HG03354 (cell line): ENCODE data around the gene SLC35F1.
"Not testable (repeated sequence)": the region's sequence is repeated elsewhere in the genome, so short reads cannot be mapped to it uniquely, and the experiment has no call there.

Experiments used
- ATAC-seq: cut with Tn5 transposase; IDR thresholded peaks from one replicate; pipeline ENCODE4 v1.9.1; 2021; ENCODE audit warnings: mild to moderate bottlenecking; ENCODE audit not compliant: unreplicated experiment, poor library complexity, severe bottlenecking

SLC35F1 gene

DNA sequence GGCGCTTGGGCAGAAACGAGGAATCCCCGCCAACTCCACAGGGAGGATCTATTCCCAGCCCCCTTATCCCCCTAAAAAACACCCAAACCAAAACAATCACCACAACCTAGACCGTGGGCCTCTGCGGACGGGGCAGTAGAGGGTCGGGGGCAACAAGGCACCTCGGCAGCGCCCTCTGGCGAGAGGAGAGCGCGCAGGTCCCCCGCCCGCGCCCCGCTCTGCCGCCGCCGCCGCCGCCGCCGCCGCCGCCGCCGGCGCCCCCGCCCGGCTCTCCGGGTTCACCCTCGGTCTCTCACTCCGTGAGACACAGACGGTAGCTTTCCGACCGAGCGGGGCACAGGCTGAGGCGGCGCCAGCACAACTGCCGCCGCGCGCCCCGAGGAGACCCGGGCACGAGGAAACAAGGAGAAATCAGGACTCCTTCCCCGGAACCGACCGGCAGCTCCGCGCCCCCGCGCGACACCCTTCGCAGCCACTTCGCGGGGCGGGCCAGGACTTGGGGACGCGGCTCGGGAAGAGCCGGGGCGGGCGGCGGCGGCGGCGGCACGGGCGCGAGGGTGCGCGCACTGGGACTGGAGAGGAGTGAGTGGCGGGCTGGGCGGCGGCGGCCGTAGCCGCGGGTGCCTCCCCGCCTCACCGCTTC lies at the start of gene SLC35F1:
Gene SLC35F1 (plus strand): TSS at position 307 of the 643 bp plus-strand sequence.
- ATAC-seq = peak; percentile 72

DNA sequence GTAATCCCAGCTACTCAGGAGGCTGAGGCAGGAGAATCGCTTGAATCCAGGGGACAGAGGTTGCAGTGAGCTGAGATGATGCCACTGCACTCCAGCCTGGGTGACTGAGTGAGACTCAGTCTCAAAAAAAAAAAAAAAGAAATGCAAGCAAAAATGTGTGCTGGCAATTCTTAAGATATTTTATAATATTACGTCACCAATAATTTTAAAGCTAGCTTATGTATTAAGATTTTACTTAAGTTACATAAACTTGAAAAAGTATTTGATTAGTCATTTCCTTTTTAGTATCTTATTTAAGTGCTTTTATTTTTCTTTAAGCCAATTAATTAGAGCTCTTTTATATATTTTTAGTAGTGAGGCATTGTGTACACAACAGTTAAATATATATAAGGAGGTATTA lies 48.5 kb upstream of the SLC35F1 start:
- ATAC-seq = not testable (repeated sequence)

DNA sequence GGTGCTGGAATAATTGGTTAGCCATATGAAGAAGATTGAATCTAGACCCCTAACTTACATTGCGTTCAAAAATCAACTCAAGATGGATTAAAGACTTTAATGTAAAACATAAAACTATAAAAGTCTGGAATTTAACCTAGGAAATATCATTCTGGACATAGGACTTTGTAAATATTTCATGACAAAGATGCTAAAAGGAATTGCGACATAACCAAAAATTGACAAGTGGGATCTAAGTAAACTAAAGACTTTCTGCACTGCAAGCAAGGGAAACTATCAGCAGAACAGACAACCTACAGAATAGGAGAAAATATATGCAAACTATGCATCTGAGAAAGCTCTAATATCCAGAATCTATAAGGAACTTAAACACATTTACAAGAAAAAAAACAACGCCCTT lies 45.5 kb upstream of the SLC35F1 start:
- ATAC-seq = no peak

DNA sequence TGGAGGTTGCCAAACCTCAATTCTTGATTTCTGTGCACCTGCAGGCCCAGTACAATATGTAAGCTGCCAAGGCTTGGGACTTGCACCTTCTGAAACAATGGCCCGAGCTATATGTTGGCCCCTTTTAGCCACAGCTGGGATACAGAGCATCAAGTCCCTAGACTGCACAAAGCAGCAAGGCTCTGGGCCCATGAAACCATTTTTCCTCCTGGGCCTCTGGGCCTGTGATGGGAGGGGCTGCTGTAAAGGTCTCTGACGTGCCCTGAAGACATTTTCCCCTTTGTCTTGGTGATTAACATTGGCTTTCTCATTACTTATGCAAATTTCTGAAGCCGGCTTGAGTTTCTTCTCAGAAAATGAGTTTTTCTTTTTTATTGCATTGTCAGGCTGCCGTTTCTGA lies 40.5 kb upstream of the SLC35F1 start:
- ATAC-seq = no peak

DNA sequence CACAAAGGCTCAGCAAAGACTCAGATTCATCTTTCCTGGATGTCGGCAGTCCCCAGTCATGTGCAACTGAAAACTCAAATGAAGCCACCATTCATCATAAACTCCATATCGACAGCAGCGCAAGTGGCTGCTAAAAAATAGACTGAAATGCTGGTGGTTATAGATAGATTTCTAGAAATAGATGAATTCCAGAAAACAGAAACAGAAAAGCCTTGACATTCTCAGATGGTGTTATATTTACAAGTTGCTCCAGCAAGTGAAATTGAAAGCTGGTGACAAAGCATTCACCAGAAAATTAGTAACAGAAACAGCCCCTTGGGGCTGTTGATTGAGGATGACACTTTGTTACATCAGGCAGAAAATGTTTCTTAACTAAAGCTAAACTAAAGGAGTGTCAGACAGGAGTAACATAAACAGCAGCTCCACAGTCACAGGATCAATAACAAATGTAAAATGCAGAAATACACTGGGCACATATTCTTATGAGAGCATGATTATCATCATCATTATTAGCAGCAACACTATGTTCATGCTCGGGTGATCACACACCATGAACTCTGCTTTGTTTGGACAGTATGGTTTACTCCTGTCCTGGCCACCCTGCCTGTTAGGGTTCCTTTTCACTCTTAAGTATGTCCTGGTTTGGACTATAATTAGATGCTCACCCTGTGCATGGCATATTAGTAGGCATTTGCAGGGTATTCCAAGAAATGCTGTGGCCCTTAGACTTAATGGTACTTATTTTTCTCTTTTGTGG lies 36.4 kb upstream of the SLC35F1 start:
- ATAC-seq = peak; percentile 94

DNA sequence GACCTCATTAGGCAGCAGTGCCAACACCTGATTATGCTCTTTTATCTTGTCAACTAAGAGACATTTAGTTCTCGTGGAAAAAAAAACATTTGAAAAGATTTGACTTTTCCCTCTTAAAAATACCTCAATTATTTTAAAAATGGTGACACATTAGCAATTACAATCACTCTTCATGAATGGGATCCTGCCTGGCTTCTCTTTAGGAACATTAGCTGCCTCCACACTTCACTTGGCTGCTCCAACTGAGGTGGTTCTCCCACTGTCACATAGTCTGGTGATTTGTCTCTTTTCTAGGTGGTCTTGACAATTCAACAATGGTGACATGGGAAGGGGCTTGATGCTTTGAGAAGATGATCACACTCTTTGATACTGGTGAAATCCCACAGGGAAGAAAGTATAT lies 26.2 kb upstream of the SLC35F1 start:
- no peak for ATAC-seq

DNA sequence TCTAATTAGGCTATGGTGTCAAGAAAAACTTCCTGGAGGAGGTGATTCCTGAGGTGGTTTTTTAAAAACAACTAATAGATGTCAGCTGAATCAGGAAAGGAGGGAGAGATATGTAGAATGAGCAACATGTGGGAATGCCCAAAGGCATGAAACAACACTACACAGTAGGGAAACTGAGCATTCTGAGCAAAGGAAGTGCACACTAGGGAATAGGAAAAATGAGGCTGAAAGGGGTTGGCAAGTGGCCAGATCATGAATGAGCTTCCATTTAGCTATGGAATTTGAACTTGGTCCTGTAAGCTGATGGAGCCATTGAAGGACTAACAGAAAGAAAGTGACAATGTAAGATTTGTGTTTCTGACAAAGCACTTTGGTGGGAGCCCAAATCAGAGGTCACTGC lies 16.9 kb upstream of the SLC35F1 start:
- no peak for ATAC-seq

DNA sequence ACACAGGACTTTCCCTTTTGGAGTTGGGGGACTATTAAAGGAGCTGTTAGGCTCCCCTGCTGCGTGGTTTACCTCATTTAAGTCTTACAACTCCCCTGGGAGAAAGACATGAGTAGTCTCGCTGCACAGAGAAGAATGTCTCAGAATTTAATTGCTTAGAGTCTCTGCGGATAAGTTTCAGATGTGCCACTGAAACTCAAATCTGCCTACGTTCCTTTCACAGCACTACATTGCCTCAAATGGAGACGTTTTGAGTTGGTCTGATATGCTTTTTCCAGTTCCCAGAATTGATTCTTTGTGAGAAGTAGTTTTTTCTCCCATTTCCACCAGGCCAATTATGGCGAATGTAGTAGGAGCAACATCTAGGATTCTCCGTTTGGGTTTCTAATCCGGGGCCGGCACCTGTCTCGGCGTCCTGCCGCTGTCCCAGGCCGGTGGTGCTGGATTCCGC lies 532 bp upstream of the SLC35F1 start:
- ATAC-seq = peak; percentile 43

DNA sequence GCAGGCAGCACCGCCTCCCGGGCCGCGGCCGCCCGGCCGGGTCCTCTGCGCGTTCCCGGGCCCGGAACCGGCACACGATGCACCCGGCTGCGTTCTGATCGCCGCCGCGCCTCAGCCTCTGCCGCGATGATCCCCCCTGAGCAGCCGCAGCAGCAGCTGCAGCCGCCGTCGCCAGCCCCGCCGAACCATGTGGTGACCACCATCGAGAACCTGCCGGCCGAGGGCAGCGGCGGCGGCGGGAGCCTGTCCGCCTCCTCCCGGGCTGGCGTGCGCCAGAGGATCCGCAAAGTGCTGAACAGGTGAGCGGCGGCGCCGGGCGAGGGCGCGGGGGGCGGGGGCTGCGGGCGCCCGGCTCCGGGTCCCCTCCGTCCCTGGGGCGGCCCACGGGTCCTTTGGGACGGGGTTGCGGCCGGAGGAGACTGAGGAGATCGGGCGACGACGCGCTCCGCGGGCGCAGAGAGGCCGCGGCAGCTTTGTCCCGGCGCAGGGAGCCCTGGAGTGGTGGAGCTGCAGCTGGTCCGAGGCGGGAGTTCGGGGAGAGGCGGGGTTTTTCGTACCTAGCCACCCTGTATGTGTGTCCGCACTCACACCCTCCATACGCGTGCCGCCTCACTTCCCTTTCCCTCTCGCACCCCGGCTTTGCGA lies 659 bp downstream of the SLC35F1 start:
- ATAC-seq = peak; percentile 23

DNA sequence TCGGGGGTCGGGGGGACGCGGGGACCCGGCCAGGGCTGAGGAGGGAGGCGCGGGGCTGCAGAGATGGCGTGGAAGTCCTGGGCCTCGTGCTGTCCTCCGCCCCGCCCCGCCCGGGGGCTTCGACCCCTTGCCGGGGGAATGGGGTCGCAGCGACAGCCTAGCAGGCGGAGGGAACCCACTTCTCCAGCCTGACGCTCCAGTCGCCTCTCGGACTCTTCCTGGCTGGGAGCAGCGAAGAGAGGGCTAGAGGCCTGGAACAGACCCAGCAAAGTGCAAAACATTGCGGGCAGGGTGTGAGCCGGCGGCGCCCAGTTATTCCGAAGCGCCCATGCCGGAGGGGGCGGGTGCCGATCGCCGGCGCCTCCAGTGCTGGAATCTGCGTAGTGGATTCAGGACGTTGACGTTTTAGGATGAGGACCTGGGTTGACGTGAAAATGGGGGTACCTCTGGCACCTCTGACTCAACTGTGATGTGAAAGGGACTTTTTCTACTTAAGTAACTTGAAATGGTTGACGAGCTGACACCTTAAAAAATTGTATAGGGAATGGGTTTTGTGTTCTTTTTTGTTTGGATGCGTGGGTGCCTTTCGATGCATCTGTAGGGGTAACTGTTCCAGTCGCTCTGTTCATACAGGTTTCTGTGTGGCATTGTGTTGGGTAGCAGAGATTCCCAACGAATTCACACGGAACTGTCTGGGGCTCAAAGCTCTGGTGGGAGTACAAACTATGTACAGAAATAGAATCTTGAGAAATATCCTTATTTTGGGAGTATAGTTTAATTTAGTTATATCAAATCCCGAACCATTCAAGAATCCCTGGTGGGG lies 1.4 kb downstream of the SLC35F1 start:
- no peak for ATAC-seq

DNA sequence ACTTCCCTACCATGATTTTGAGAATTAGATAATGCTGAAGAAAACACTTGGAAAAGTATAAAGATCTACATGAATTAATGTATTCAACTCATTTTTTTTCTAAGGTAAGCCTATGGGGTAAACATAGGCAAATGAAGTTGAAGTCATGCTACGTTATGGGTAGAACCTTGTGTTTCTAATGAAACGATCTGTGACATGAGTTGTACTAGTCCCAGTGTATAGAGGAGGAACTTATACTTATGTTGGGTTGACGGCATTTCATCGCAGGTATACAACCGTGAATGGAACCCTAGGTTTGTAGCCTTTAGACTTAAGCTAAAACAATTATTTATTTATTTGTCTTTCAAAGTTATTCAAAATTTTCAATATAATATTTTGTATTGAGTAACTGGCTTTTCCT lies 2.6 kb downstream of the SLC35F1 start:
- ATAC-seq = no peak

DNA sequence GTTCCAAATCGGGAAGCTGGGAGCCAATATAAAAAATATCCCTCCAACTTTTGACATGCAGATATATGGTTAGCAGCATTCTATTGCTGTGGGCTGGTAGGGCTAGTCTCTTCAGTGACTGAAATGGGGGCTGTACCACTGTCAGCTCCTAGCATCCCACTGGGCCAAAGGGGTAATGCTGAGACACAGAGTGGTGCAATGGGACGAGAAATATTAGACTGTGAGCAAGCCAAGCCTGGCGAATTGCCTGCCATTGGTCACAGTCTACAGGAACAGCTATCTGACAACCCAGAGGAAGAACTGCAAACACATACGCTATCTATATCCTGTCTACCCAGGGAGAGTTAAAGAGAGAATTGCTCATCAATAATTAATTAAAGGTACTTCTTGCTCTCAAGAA lies 3.5 kb downstream of the SLC35F1 start:
- ATAC-seq = no peak

DNA sequence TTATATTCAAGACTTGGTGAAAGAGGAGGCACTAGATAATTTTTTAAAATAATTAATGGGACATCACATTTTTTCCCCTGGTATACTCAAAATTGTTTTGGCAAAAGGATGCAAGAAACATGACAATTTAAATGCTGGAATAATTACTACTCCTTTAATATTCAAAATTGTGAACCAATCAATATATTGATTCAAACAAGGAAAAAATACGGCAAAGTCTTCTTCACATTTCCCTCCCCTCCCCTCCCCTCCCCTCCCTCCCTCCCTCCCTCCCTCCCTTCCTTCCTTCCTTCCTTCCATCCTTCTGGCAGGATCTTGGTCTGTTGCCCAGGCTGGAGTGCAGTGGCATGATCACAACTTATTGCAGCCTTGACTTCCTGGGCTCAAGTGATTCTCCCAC lies 4.1 kb downstream of the SLC35F1 start:
- no peak for ATAC-seq

DNA sequence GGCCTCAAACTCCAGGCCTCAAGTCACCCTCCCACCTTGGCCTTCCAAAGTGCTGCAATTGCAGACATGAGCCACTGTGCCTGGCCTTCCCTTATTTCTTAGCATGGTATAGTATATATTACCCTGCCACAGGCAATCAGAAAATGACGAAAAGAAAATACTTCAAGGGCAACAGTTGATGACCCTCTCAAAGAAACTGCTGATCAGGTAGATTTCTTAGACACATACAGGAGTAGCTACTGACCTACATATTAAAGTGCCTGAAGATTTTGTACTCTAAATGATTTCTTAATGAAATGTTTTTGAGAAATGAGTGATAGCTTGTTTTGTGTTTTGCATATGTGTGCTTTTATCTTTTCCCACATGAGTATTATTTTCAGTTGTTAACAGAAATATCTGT lies 4.6 kb downstream of the SLC35F1 start:
- ATAC-seq = no peak

DNA sequence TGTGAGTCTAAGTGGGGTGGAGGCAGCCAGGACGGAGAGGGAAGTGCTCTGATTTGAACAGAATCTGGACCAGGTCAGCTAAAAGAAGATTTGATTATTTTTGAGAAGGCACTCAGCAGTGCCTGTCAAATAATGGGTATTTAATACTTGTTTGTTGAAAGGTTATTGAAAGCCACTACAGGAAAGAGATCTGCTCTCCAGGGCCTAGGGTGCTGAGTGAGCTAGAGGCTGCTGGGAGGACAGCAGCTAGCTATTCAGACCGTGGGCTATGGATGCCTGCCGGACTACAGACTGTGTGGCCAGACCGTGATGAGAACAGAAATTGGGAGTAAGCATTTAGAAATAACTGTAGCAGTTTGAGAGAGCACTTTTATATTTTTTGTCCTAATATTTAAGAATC lies 8.8 kb downstream of the SLC35F1 start:
- ATAC-seq = no peak

DNA sequence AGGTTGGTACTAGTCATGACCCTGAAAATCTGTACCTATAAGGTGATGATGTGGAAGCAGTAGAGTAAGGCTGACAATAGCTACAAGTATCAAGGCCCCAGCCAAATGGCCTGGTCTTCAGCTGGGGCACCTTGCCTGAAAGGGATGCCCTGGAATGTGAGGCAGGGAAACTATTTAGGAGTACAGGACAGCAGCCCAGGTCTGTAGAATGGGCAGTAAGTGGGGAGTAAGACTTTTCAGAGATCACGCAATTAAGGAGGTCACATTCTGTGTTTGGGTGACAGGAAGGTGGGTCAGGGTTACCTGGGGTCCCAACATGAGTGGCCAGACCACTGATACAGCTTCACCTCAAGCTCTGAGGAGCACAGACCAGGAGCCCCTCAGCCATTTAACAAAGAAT lies 9.4 kb downstream of the SLC35F1 start:
- no peak for ATAC-seq

DNA sequence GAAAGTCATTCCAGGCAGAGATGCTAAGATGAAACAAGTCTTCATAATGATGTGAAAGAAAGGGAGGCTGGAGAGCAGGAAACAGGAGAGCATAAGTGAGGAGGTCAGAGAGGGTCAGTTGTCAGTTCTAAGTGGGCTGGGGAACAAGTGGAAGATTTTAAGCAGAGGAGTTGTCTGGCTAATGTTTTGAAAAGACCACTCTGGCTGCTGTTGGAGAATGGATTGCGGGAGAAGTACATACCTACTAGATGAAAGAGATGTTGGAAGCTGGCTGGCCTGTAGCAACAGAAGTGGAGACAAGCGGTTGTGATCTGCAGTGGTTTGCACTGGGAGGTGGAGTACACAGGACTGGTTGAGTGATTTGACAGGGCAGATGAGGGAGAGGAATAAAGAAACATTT lies 10.1 kb downstream of the SLC35F1 start:
- ATAC-seq = no peak

DNA sequence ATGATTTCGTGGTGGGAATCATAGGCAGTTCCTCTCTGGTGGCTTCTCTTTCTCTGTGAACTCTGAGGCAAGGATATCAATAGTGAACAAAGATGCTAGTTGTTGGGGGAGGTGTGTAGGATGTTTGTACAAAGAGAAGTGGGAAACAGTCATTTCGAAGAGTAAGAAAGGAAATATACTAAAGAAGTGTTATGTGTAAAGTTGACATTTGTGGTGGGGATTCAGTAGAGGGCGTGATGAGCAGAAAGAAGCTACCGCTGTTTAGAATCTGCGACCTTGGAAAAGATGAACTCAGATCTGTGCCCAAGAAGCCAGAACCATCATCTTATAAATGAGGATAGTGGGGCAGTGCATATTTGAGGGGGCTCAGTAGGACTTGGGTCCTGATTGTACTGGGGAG lies 11.4 kb downstream of the SLC35F1 start:
- no peak for ATAC-seq

DNA sequence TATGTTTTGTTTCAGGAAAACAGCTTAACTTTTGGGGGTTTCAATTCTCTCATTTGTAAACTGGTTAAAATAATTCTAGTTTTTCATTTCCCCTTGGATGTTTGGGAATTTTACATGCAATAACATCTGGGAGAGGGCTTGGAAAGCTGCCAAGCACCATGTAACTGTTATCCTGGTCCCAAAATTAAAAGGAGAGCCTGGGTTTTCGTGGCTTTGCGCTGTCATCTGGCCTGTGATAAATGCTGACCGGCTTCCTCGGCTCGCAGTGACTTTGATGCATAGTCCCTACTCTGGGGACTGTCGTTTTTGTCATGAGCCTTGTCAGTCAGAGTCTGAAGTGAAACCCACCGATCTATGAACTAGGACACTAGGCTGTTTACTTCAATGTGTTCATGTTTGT lies 12.2 kb downstream of the SLC35F1 start:
- no peak for ATAC-seq
